NCI-H446 (cell line): ENCODE measurements around the gene LGALS9.
"Not testable (repeated sequence)": the region's sequence is repeated elsewhere in the genome, so short reads cannot be mapped to it uniquely, and the experiment has no call there.

ENCODE experiments used
- DNase-seq, 2 experiments: peaks; one replicate each; lab custom pipeline; 2025; lab: John Stamatoyannopoulos, UW

The LGALS9 gene

DNA sequence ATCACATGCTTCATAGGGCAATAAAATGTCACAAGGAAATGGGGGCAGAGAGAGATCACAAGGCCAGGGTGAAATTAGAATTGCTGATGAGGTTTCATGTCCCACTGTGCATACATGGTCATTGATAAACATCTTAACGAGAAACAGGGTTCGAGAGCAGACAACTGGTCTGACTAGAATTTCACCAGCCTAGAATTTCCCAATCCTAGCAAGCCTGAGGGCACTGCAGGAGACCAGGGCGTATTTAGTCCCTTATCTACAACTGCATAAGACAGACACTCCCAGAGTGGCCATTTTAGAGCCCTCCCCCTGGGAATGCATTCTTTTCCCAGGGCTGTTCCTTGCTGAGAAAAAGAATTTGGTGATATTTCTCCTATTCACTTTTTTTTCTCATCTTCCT is 55.3 kb downstream of the LGALS9 start:
- not testable (repeated sequence) for DNase-seq

DNA sequence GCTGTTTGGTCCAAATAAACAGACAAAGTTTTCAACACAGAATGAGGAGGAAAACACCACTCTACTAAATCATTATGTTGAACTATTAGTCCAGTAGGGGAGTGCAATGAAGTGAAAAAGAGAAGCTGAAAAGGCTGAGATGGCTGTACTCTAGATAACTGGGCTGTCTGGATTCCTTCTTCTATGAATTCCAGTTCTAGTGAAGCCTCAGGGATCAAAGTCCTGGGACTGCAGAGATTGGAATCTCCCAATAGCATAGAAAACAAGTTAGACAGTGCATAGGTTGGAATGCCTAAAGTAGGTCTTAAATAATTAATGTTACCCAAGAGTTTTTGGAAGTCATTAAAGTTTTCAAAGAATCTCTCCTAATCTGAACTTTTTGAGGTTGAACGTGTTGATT is 59.9 kb downstream of the LGALS9 start:
- DNase-seq: no peak

DNA sequence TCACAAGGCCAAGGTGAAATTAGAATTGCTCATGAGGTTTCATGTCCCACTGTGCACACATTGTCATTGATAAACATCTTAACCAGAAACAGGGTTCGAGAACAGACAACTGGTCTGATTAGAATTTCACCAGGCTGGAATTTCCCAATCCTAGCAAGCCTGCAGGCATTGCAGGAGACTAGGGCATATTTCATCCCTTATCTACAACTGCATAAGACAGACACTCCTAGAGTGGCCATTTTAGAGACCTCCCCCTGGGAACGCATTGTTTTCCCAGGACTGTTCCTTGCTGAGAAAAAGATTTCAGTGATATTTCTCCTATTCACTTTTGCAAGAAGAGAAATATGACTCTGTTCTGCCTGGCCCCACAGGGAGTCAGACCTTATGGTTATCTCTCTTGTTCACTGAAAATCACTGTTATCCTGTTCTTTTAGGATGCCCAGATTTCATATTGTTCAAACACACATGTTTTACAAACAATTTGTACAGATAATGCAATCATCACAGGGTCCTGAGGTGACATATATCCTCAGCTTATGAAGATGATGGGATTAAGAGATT is 64.3 kb downstream of the LGALS9 start:
- DNase-seq: not testable (repeated sequence)
